SU-DHL-6 (cell line): ENCODE data around the gene CDH13.

Experiments
- EZH2phosphoT487 ChIP-seq: fragments of 200-600 bp; sonication (generic), shearing (Covaris generic); conservative IDR thresholded peaks from 2 replicates; pipeline ENCODE4 v1.6.1; 2018; ENCODE audit warnings: mild to moderate bottlenecking, antibody characterized with exemption, low read length, moderate library complexity, mixed read lengths
- TF ChIP-seq, protein P1 (sequence below): fragments of 200-600 bp; sonication (generic); IDR thresholded peaks from one replicate; pipeline ENCODE4 v1.5.1; 2017; ENCODE audit warnings: antibody characterized with exemption, mild to moderate bottlenecking, low read length, moderate library complexity; ENCODE audit not compliant: insufficient read depth, poor library complexity, severe bottlenecking

DNA sequence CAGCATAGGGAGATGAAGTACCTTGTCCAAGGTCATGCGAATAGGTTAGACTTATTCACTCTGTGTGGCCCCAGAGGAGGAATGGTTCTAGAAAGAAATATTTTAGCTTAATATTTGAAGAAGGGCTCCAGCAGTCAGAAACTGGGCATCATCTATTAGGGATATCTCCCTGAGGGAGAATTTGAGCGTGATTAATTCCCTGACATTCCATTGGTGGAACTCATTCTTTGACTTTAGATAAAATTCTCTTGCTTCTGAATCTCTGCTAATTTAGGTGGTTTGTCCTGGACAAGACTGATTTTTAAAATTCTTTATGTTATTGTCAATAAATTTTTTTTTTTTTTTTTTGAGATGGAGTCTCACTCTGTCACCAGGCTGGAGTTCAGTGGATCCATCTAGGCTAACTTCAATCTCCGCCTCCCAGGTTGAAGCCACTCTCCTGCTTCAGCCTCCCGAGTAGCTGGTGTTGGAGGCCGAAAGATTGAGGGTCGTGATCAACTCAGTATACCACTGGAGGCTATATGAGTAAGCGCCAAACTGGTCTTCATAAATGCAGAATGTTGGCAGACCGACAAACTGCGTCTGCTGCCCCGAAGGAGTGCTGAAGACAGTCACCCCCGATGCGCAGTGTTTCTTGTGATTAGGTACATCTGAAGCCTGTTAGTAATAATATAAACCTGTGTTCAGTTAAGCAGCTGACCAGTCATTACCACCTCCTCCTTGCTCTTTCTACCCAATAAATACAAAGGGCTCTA lies 913.1 kb downstream of the CDH13 start:
- TF ChIP-seq, protein P1, sequence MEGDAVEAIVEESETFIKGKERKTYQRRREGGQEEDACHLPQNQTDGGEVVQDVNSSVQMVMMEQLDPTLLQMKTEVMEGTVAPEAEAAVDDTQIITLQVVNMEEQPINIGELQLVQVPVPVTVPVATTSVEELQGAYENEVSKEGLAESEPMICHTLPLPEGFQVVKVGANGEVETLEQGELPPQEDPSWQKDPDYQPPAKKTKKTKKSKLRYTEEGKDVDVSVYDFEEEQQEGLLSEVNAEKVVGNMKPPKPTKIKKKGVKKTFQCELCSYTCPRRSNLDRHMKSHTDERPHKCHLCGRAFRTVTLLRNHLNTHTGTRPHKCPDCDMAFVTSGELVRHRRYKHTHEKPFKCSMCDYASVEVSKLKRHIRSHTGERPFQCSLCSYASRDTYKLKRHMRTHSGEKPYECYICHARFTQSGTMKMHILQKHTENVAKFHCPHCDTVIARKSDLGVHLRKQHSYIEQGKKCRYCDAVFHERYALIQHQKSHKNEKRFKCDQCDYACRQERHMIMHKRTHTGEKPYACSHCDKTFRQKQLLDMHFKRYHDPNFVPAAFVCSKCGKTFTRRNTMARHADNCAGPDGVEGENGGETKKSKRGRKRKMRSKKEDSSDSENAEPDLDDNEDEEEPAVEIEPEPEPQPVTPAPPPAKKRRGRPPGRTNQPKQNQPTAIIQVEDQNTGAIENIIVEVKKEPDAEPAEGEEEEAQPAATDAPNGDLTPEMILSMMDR = no peak
- no peak for TF ChIP-seq EZH2phosphoT487
